BLaER1 (cell line): ENCODE data around the gene SH3BGR.
A peak's percentile ranks its signal among the peaks of the same experiment; 100 is the strongest.

ENCODE experiments used
- H3K27ac ChIP-seq: shearing (Covaris generic); formaldehyde crosslinking; 2 replicates; pipeline ENCODE4 v1.8.1; 2022
- H3K27me3 ChIP-seq: shearing (Covaris generic); formaldehyde crosslinking; 2 replicates; pipeline ENCODE4 v1.8.1; 2022
- H3K36me3 ChIP-seq: shearing (Covaris generic); formaldehyde crosslinking; 2 replicates; pipeline ENCODE4 v1.8.1; 2022
- H3K4me1 ChIP-seq: shearing (Covaris generic); formaldehyde crosslinking; 2 replicates; pipeline ENCODE4 v1.8.1; 2022
- H3K4me2 ChIP-seq: shearing (Covaris generic); formaldehyde crosslinking; 2 replicates; pipeline ENCODE4 v1.8.1; 2022
- H3K4me3 ChIP-seq: shearing (Covaris generic); formaldehyde crosslinking; 2 replicates; pipeline ENCODE4 v1.8.1; 2022
- H3K9ac ChIP-seq: shearing (Covaris generic); formaldehyde crosslinking; 2 replicates; pipeline ENCODE4 v1.8.1; 2022
- H3K9me3 ChIP-seq: shearing (Covaris generic); formaldehyde crosslinking; 2 replicates; pipeline ENCODE4 v1.8.1; 2022
- H4K20me1 ChIP-seq: shearing (Covaris generic); formaldehyde crosslinking; 2 replicates; pipeline ENCODE4 v1.8.1; 2022
- Cebpa-rat ChIP-seq: shearing (Covaris generic); IDR thresholded peaks from 2 replicates; pipeline ENCODE4 v1.8.1; 2022

SH3BGR gene

DNA sequence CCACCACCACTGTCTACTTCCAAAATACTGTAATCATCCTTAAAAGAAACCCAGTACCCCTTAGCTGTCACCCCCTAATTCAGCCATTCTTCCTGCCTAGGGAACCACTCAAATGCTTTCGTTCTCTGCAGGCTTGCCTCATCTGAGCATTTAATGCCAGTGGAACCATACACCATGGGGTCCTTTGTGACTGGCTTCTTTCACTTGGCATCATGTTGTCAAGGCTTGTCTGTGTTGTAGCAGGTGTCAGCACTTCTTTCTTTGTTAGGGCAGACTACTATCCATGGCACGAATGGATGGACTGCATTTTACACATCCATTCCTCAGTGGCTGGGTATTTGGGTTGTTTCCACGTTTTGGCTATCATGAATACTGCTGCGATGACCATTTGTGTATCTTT, 28.5 kb downstream of the SH3BGR start:
- no peaks in the 10 kb centered on the region for H3K9me3 ChIP-seq
- H3K36me3 ChIP-seq = no peaks in the 10 kb centered on the region
- H3K27me3 ChIP-seq = no peaks in the 10 kb centered on the region

DNA sequence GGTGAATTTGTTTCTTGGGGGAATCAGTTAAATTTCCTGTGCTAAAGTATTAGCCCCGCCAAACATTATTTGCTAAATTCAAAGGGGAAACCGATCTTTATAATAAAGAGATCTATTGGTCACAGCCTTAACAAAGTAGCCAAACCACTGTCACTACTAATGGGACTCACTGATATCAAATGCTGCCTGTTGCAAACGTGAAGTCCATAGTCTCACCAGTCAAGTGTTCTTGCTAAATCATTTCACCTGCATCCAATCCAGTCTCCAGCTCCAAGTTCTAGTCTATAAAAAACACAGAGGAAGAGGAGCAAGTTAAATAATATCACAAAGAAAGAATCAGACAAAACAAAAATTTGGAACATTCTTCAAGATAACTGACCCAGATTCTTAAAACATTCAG, 30.1 kb downstream of the SH3BGR start:
- H3K9ac ChIP-seq = no peak overlapping the region
- H3K4me2 ChIP-seq = no peak overlapping the region
- no peak overlapping the region for H3K27ac ChIP-seq
- no peaks in the 10 kb centered on the region for H3K9me3 ChIP-seq
- no peaks in the 10 kb centered on the region for H3K27me3 ChIP-seq
- TF ChIP-seq Cebpa-rat = no peak
- no peaks in the 10 kb centered on the region for H4K20me1 ChIP-seq
- no peaks in the 10 kb centered on the region for H3K4me1 ChIP-seq
- no peaks in the 10 kb centered on the region for H3K36me3 ChIP-seq
- H3K4me3 ChIP-seq = no peak overlapping the region

More for the DNA sequence above, 28.5 kb downstream of the SH3BGR start:
- H3K4me1 ChIP-seq = no peaks in the 10 kb centered on the region
- no peak overlapping the region for H3K27ac ChIP-seq
- H3K4me3 ChIP-seq = no peak overlapping the region
- H4K20me1 ChIP-seq = no peaks in the 10 kb centered on the region
- no peak for TF ChIP-seq Cebpa-rat
- no peak overlapping the region for H3K9ac ChIP-seq
- H3K4me2 ChIP-seq = no peak overlapping the region

GRCh38 chr21:39483917-39484316, 32.1 kb downstream of the SH3BGR start:
- Histone ChIP-seq H3K36me3 (no peaks in the 10 kb centered on the region), H3K4me3 (no peak overlapping the region), H3K4me1 (peaks cover 4% of the 10 kb centered on the region), H3K4me2 (no peak overlapping the region), H3K9me3 (no peaks in the 10 kb centered on the region), H3K27ac (no peak overlapping the region), H3K9ac (no peak overlapping the region), H3K27me3 (no peaks in the 10 kb centered on the region), H4K20me1 (no peaks in the 10 kb centered on the region)
- no peak for TF ChIP-seq Cebpa-rat

DNA sequence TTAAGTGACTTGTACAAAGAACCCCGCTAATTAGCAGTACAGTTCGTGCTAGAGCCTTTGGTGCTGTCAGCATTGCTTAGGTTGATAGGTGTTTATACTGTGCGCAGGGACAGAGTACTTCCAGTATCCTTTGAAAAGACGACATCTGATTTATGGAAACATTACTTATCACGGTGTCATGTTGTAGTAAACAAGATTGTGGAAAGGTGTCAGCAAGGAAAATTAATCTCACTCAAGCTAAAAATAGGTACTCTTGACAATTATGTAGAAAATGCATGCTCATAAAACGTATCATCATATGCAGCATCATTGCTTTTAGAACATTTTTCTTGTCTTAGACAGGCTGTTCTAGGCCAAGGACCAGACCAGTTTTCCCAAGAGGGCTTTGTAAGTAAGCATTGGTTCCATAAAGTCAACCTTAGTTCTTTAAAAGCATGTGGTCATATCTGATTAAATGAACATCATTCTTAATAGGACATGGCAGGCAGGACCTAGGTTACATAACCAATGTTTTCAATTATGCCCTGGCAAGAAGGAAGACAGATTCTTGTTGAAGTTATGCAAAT, 33.0 kb downstream of the SH3BGR start:
- Histone ChIP-seq H3K4me3 (no peak overlapping the region), H4K20me1 (no peaks in the 10 kb centered on the region), H3K27me3 (no peaks in the 10 kb centered on the region), H3K36me3 (no peaks in the 10 kb centered on the region), H3K4me2 (no peak overlapping the region), H3K9me3 (no peaks in the 10 kb centered on the region), H3K4me1 (peaks cover 12% of the 10 kb centered on the region), H3K9ac (no peak overlapping the region), H3K27ac (no peak overlapping the region)
- TF ChIP-seq Cebpa-rat = no peak

- Histone ChIP-seq H3K27ac (no peak overlapping the region), H3K4me1 (peaks cover 16% of the 10 kb centered on the region), H3K9ac (peak overlapping the region; percentile 17; the same call in 1 of the 2 replicates), H4K20me1 (no peaks in the 10 kb centered on the region), H3K36me3 (no peaks in the 10 kb centered on the region), H3K4me3 (no peak overlapping the region), H3K9me3 (no peaks in the 10 kb centered on the region), H3K4me2 (peak overlapping the region; percentile 73), H3K27me3 (no peaks in the 10 kb centered on the region)
- TF ChIP-seq Cebpa-rat = no peak
These were observed 37.7 kb downstream of the SH3BGR start for GRCh38 chr21:39489380-39489924.

DNA sequence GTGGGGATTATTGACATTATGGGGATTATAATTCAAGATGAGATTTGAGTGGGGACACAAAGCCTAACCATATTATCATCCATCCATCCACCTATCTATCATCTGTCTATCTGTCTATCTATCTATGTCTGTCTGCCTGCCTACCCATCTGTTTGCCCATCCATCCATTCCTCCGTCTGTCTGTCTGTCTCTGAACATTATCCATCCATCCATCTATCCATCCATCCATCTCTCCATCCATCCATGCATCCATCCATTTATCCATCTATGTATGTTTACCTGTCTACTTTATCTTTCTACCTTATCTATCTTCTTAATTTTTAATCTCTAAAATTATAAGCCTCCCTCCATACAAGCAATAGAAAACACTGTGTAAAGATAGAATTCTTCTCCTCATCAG, 47.4 kb downstream of the SH3BGR start:
- H3K36me3 ChIP-seq = no peaks in the 10 kb centered on the region
- no peak overlapping the region for H3K4me2 ChIP-seq
- H3K27ac ChIP-seq = no peak overlapping the region
- H3K4me3 ChIP-seq = no peak overlapping the region
- no peaks in the 10 kb centered on the region for H3K27me3 ChIP-seq
- H3K9ac ChIP-seq = no peak overlapping the region
- 0 out of 2 replicates have a peak, but pooled peaks cover 6% of the 10 kb centered on the region for H3K9me3 ChIP-seq
- H4K20me1 ChIP-seq = no peaks in the 10 kb centered on the region
- no peak for TF ChIP-seq Cebpa-rat
- peaks cover 18% of the 10 kb centered on the region; the same call in 1 of the 2 replicates for H3K4me1 ChIP-seq

DNA sequence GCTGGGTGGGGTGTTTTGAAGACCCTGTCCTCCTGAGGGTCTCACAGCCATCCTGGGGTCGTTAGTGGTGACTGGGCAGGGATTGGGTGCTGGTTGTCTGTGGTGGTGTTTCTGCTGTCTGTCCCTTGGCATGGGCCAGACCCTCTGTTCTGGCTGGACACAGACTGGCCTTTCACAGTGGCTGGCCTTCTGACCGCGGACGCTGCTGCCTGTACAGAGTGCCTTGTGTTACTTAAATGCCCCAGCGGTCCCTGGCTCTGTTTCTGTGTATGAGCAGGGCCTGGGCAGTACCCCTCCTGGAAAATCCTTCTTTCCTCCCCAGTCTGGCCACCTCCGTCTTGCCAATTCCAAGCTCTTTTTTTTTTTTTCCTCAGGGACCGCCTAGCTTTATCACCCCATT, 50.9 kb downstream of the SH3BGR start:
- H3K9ac ChIP-seq = no peak overlapping the region

DNA sequence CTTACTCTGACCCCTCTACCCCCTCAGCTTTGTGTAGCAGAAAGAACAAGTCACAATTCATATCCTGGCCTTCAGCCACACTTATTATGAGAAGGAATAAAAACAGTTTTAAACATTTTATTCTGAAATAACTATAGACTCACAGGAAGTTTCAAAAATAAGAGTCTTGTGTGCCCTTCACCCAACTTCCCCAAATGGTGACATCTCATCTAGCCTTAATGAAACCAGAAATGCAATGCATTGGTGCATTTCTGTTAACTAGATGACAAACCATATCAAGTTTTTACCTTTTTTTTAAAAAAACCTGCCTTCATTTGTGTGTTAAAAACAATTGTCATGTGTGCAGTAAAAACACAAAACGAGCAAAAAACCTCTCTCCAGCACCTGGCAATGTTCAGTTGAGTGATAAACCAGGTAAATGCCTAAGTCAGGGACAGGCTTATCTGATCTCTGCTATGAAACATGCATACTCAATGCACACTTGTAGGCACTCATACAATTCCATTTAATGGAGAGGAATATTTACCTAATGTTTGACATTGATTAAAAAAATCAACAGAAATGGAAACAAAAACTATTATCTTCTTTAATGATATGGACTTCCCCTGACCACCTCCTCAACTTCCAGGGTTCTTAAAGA, 51.5 kb downstream of the SH3BGR start:
- Histone ChIP-seq H4K20me1 (no peaks in the 10 kb centered on the region), H3K4me2 (peak overlapping the region; percentile 33; the same call in 1 of the 2 replicates), H3K4me3 (no peak overlapping the region), H3K27me3 (no peaks in the 10 kb centered on the region), H3K36me3 (no peaks in the 10 kb centered on the region), H3K9me3 (no peaks in the 10 kb centered on the region), H3K4me1 (peaks cover 21% of the 10 kb centered on the region; the same call in 1 of the 2 replicates), H3K27ac (no peak overlapping the region), H3K9ac (no peak overlapping the region)
- no peak for TF ChIP-seq Cebpa-rat

More for the DNA sequence above, 50.9 kb downstream of the SH3BGR start:
- Histone ChIP-seq H4K20me1 (no peaks in the 10 kb centered on the region), H3K36me3 (no peaks in the 10 kb centered on the region), H3K27ac (no peak overlapping the region), H3K4me3 (no peak overlapping the region), H3K4me1 (peaks cover 21% of the 10 kb centered on the region; the same call in 1 of the 2 replicates), H3K9me3 (no peaks in the 10 kb centered on the region), H3K4me2 (peak overlapping the region; percentile 33; the same call in 1 of the 2 replicates), H3K27me3 (no peaks in the 10 kb centered on the region)
- no peak for TF ChIP-seq Cebpa-rat

DNA sequence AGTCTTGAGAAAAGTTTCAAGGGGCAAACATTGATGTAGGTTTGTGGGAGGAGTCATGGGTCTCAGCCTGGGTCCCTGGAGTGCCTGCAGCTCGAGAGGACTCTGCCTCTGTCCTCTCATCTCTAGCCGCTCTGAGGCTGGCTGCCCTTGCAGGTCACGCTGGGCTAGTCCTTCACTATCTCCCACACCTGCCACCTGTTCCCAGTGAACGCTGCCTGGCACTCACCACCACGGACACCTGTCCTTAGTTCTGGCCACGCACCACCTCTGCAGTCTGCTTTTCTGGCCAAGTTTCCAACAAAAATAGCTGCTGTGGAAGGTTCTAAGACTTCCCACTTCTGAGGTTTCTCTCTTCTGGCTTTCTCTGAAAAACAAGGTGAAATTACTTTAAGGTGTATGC, 52.5 kb downstream of the SH3BGR start:
- Histone ChIP-seq H3K4me2 (no peak overlapping the region), H4K20me1 (no peaks in the 10 kb centered on the region), H3K36me3 (no peaks in the 10 kb centered on the region), H3K4me3 (no peak overlapping the region), H3K27me3 (no peaks in the 10 kb centered on the region), H3K9ac (no peak overlapping the region), H3K4me1 (peaks cover 21% of the 10 kb centered on the region; the same call in 1 of the 2 replicates), H3K27ac (no peak overlapping the region), H3K9me3 (no peaks in the 10 kb centered on the region)
- TF ChIP-seq Cebpa-rat = no peak

DNA sequence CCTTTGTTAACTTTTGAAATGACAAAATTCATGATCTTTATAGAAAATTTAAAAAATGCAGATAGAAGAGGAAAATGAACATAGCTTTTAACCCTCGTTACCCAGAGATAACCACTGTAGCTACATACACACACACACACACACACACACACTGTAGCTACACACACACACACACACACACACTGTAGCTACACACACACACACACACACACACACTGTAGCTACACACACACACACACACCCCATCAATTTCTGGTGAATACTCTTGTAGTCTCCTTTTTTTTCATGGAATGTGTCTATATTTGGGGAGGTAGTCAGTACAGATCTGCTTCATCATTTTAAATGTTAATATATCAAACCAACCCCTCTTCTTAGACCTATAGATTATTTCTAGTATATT, 58.5 kb downstream of the SH3BGR start:
- Histone ChIP-seq H3K36me3 (no peaks in the 10 kb centered on the region), H3K9me3 (no peaks in the 10 kb centered on the region), H3K4me3 (no peak overlapping the region), H4K20me1 (no peaks in the 10 kb centered on the region), H3K4me1 (no peaks in the 10 kb centered on the region), H3K9ac (no peak overlapping the region), H3K27ac (no peak overlapping the region), H3K27me3 (no peaks in the 10 kb centered on the region), H3K4me2 (no peak overlapping the region)
- TF ChIP-seq Cebpa-rat = no peak
